Nephron progenitor cell (in vitro differentiated cells): ENCODE measurements around the gene DGCR8.
A peak's percentile ranks its signal among the peaks of the same experiment; 100 is the strongest.

Source experiments
- DNase-seq: peaks from one replicate; pipeline ENCODE4 v3.0.0; 2021
- H3K27ac Mint-ChIP-seq: 2 replicates; pipeline ENCODE4 v1.8.0; 2021; ENCODE audit warnings: mild to moderate bottlenecking, moderate library complexity, mixed read lengths
- H3K27me3 Mint-ChIP-seq: 2 replicates; pipeline ENCODE4 v1.8.0; 2021; ENCODE audit warnings: mild to moderate bottlenecking, low read depth, mixed read lengths; ENCODE audit not compliant: poor library complexity
- H3K36me3 Mint-ChIP-seq: 2 replicates; pipeline ENCODE4 v1.8.0; 2021; ENCODE audit warnings: low read depth, mixed read lengths
- H3K4me1 Mint-ChIP-seq: 2 replicates; pipeline ENCODE4 v1.8.0; 2021; ENCODE audit warnings: mixed read lengths
- H3K4me3 Mint-ChIP-seq: 2 replicates; pipeline ENCODE4 v1.8.0; 2021; ENCODE audit warnings: mild to moderate bottlenecking, moderate library complexity, mixed read lengths
- H3K9me3 Mint-ChIP-seq: 2 replicates; pipeline ENCODE4 v1.8.0; 2021; ENCODE audit warnings: mild to moderate bottlenecking, moderate library complexity, mixed read lengths
- CTCF ChIP-seq: fragments of 200-600 bp; sonication (generic); IDR thresholded peaks from 2 replicates; pipeline ENCODE4 v1.5.0; 2021; ENCODE audit warnings: antibody characterized with exemption

DGCR8 gene

GRCh38 chr22:20035375-20036083 is 44.5 kb upstream of the DGCR8 start:
- H3K27ac Mint-ChIP-seq = no peak overlapping the region
- no peak overlapping the region for H3K4me3 Mint-ChIP-seq
- H3K4me1 Mint-ChIP-seq = peaks cover 42% of the 10 kb centered on the region
- H3K36me3 Mint-ChIP-seq = peaks cover 5% of the 10 kb centered on the region
- TF ChIP-seq CTCF = no peak
- peaks cover 6% of the 10 kb centered on the region for H3K27me3 Mint-ChIP-seq
- peaks cover 4% of the 10 kb centered on the region for H3K9me3 Mint-ChIP-seq
- no peak for DNase-seq

GRCh38 chr22:20036084-20036482 is 44.0 kb upstream of the DGCR8 start:
- Mint-ChIP-seq H3K27ac (no peak overlapping the region), H3K27me3 (peaks cover 6% of the 10 kb centered on the region)

GRCh38 chr22:20036535-20037392 is 43.3 kb upstream of the DGCR8 start:
- peaks cover 4% of the 10 kb centered on the region for H3K9me3 Mint-ChIP-seq
- DNase-seq = no peak
- H3K4me3 Mint-ChIP-seq = peak overlapping the region; percentile 33
- no peak for TF ChIP-seq CTCF
- peaks cover 9% of the 10 kb centered on the region for H3K27me3 Mint-ChIP-seq
- H3K36me3 Mint-ChIP-seq = peaks cover 5% of the 10 kb centered on the region
- H3K27ac Mint-ChIP-seq = peak overlapping the region; percentile 24
- peaks cover 42% of the 10 kb centered on the region for H3K4me1 Mint-ChIP-seq

More at GRCh38 chr22:20036084-20036482, 44.0 kb upstream of the DGCR8 start:
- Mint-ChIP-seq H3K4me1 (peaks cover 42% of the 10 kb centered on the region), H3K9me3 (peaks cover 4% of the 10 kb centered on the region), H3K4me3 (peak overlapping the region; percentile 33), H3K36me3 (peaks cover 5% of the 10 kb centered on the region)
- DNase-seq = no peak
- no peak for TF ChIP-seq CTCF

DNA sequence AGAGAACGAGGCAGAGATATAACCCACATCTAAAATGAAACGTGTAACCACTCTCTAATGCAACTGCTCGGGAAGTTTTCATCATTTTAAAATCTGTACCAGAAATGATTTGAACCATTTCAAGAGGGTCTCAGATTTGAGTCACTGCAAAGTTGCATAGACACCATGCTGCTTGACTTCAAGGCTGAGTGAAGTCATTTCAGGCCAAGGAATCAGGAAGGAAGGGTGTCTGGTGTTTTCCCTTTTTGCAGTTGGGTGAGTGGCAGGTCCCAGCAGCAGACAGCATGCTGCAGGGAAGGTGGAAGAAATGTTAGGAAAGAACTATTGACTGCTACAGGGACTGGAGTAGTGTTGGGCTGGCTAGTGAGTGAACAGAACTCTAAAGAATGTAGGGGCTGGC is 42.6 kb upstream of the DGCR8 start:
- TF ChIP-seq CTCF = no peak
- peaks cover 42% of the 10 kb centered on the region for H3K4me1 Mint-ChIP-seq
- H3K4me3 Mint-ChIP-seq = no peak overlapping the region
- DNase-seq = no peak
- peaks cover 5% of the 10 kb centered on the region for H3K36me3 Mint-ChIP-seq
- H3K9me3 Mint-ChIP-seq = peaks cover 4% of the 10 kb centered on the region
- peaks cover 12% of the 10 kb centered on the region for H3K27me3 Mint-ChIP-seq
- H3K27ac Mint-ChIP-seq = no peak overlapping the region

DNA sequence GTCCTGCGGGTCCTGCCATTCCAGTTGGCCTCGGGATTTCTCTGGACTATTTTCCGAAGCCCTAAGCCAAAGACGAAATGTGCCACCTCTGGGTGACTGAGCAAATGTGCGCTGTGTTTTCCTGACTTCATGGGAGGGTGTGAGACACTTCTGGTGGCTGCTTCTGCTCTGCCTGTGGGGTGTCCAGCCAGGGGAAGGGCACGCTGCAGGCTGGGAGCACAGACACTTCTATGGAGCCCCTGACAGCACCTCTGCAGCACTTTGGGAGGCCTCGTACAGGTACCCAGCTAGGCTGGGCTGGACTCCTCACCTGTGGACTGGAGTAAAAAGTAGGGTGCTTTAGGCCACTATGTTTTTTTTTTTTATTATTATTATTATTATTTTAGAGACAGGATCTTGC is 41.5 kb upstream of the DGCR8 start:
- peaks cover 42% of the 10 kb centered on the region for H3K4me1 Mint-ChIP-seq
- H3K27me3 Mint-ChIP-seq = peaks cover 12% of the 10 kb centered on the region
- H3K27ac Mint-ChIP-seq = no peak overlapping the region
- peaks cover 5% of the 10 kb centered on the region for H3K36me3 Mint-ChIP-seq
- peaks cover 4% of the 10 kb centered on the region for H3K9me3 Mint-ChIP-seq
- no peak for DNase-seq
- H3K4me3 Mint-ChIP-seq = no peak overlapping the region
- no peak for TF ChIP-seq CTCF
